GM23338 (cell line): ENCODE results near the gene FDX1. TPM values are rescaled to one million over a fixed set of nuclear protein-coding genes. Genes with fewer than 3 reads are reported as not detected.

Experiments used
- ATAC-seq: fragments of 200-7000 bp; cut with Tn5 transposase; 3 replicates; pipeline ENCODE4 v1.9.1; 2020
- DNase-seq: peaks from one replicate; pipeline ENCODE4 v3.0.0-alpha.2; 2015; ENCODE audit warnings: low spot score
- H2AFZ ChIP-seq: fragments of 200-600 bp; sonication (generic); 2 replicates; pipeline ENCODE4 v1.8.0; 2016; ENCODE audit warnings: antibody characterized with exemption, mild to moderate bottlenecking, moderate library complexity
- H3F3A ChIP-seq: fragments of 200-600 bp; sonication (generic); replicated peaks from 2 replicates; pipeline ENCODE4 v1.8.0; 2017; ENCODE audit warnings: antibody characterized with exemption, mixed run types, low read depth
- H3K27ac ChIP-seq: fragments of 200-600 bp; sonication (generic); 2 replicates; pipeline ENCODE4 v1.6.1; 2016; ENCODE audit warnings: low read depth
- H3K27me3 ChIP-seq: fragments of 200-600 bp; sonication (generic); 2 replicates; pipeline ENCODE4 v1.8.0; 2016; ENCODE audit warnings: mild to moderate bottlenecking, mixed run types, moderate library complexity; ENCODE audit not compliant: insufficient read depth
- H3K36me3 ChIP-seq: fragments of 200-600 bp; sonication (generic); 2 replicates; pipeline ENCODE4 v1.8.0; 2016; ENCODE audit warnings: mild to moderate bottlenecking; ENCODE audit not compliant: insufficient read depth
- H3K4me1 ChIP-seq: fragments of 200-600 bp; sonication (generic); 2 replicates; pipeline ENCODE4 v1.8.0; 2016; ENCODE audit warnings: mild to moderate bottlenecking, moderate library complexity; ENCODE audit not compliant: insufficient read depth
- H3K4me2 ChIP-seq: fragments of 200-600 bp; sonication (generic); 2 replicates; pipeline ENCODE4 v1.7.1; 2017; ENCODE audit warnings: mixed run types
- H3K4me3 ChIP-seq: fragments of 200-600 bp; sonication (generic); 2 replicates; pipeline ENCODE4 v1.6.1; 2016; ENCODE audit warnings: mixed run types
- H3K79me2 ChIP-seq: fragments of 200-600 bp; sonication (generic); replicated peaks from 2 replicates; pipeline ENCODE4 v1.8.0; 2017; ENCODE audit warnings: mild to moderate bottlenecking; ENCODE audit not compliant: insufficient read depth
- H3K9me2 ChIP-seq: fragments of 200-600 bp; sonication (generic); 2 replicates; pipeline ENCODE4 v1.8.0; 2017; ENCODE audit not compliant: insufficient read depth
- H4K20me1 ChIP-seq: fragments of 200-600 bp; sonication (generic); replicated peaks from 2 replicates; pipeline ENCODE4 v1.8.0; 2017; ENCODE audit warnings: mild to moderate bottlenecking; ENCODE audit not compliant: insufficient read depth
- H3K27ac Mint-ChIP-seq: 2 replicates; pipeline ENCODE4 v1.8.0; 2020; ENCODE audit warnings: inconsistent platforms, mild to moderate bottlenecking, moderate library complexity, mixed read lengths
- H3K27me3 Mint-ChIP-seq: 3 replicates; pipeline ENCODE4 v1.8.0; 2022; ENCODE audit warnings: low read depth, mild to moderate bottlenecking, moderate library complexity, mixed read lengths, inconsistent platforms; ENCODE audit not compliant: insufficient read depth, poor library complexity
- H3K36me3 Mint-ChIP-seq: 3 replicates; pipeline ENCODE4 v1.8.0; 2021; ENCODE audit warnings: low read depth, mild to moderate bottlenecking, inconsistent platforms, moderate library complexity, mixed read lengths
- H3K4me1 Mint-ChIP-seq: 3 replicates; pipeline ENCODE4 v1.8.0; 2020; ENCODE audit warnings: mild to moderate bottlenecking, inconsistent platforms, mixed read lengths
- H3K4me3 Mint-ChIP-seq: 3 replicates; pipeline ENCODE4 v1.8.0; 2021; ENCODE audit warnings: moderate library complexity, mild to moderate bottlenecking, inconsistent platforms, mixed read lengths
- H3K9me3 Mint-ChIP-seq: 3 replicates; pipeline ENCODE4 v1.8.0; 2020; ENCODE audit warnings: moderate library complexity, mild to moderate bottlenecking, inconsistent platforms, mixed read lengths
- CREB1 ChIP-seq: fragments of 250-450 bp; sonication (Bioruptor Pico); IDR thresholded peaks from 2 replicates; pipeline ENCODE4 v1.5.0; 2020; ENCODE audit warnings: low read depth, mild to moderate bottlenecking, moderate library complexity
- ETS1 ChIP-seq: IDR thresholded peaks from 2 replicates; pipeline ENCODE4 v1.6.1; 2016; ENCODE audit warnings: antibody characterized with exemption
- EZH2 ChIP-seq: fragments of 200-600 bp; sonication (generic); IDR thresholded peaks from one replicate; pipeline ENCODE4 v1.8.0; 2017; ENCODE audit warnings: antibody characterized with exemption, mild to moderate bottlenecking, low read depth; ENCODE audit not compliant: unreplicated experiment
- EZH2phosphoT487 ChIP-seq: fragments of 200-600 bp; sonication (generic); IDR thresholded peaks from one replicate; pipeline ENCODE4 v1.8.1; 2018; ENCODE audit warnings: antibody characterized with exemption; ENCODE audit not compliant: unreplicated experiment
- JUNB ChIP-seq: IDR thresholded peaks from one replicate; pipeline ENCODE4 v1.6.1; 2016; ENCODE audit warnings: antibody characterized with exemption; ENCODE audit not compliant: unreplicated experiment
- NANOG ChIP-seq: IDR thresholded peaks from 2 replicates; pipeline ENCODE4 v1.6.1; 2016; ENCODE audit warnings: antibody characterized with exemption, borderline replicate concordance
- POLR2AphosphoS5 ChIP-seq: IDR thresholded peaks from 2 replicates; pipeline ENCODE4 v1.6.1; 2016; ENCODE audit warnings: antibody characterized with exemption, low read depth
- STAT1 ChIP-seq: IDR thresholded peaks from one replicate; pipeline ENCODE4 v1.6.1; 2016; ENCODE audit warnings: antibody characterized with exemption; ENCODE audit not compliant: unreplicated experiment
- ZNF114 ChIP-seq: fragments of 250-450 bp; sonication (Bioruptor Pico); IDR thresholded peaks from 2 replicates; pipeline ENCODE4 v1.5.0; 2020; ENCODE audit warnings: mild to moderate bottlenecking, moderate library complexity
- ZNF331 ChIP-seq: fragments of 250-450 bp; sonication (Bioruptor Pico); IDR thresholded peaks from 2 replicates; pipeline ENCODE4 v1.5.0; 2020; ENCODE audit warnings: low read depth, mild to moderate bottlenecking, moderate library complexity
- ZNF462 ChIP-seq: fragments of 250-450 bp; sonication (Bioruptor Pico); IDR thresholded peaks from 2 replicates; pipeline ENCODE4 v1.5.0; 2020; ENCODE audit warnings: mild to moderate bottlenecking, moderate library complexity
- polyA plus RNA-seq: library from polyadenylated mRNA; unstranded; fragments of >200 nt; fragmentation: Nextera tagmentation; extraction: Ambion mirVana; gene quantifications from 2 replicates; pipeline ENCODE4 v1.2.1, GENCODE V29; 2016
- total RNA-seq: library from RNA; depleted of rRNA; stranded (reverse); fragments of >200 nt; shearing (Covaris generic); gene quantifications from 2 replicates; pipeline ENCODE4 v1.2.3, GENCODE V29; 2014
- TF ChIP-seq, protein P1 (sequence below): IDR thresholded peaks from one replicate; pipeline ENCODE4 v1.6.1; 2018; ENCODE audit warnings: antibody characterized with exemption; ENCODE audit not compliant: unreplicated experiment
- TF ChIP-seq, protein P2 (sequence below), 2 experiments: fragments of 200-600 bp in 1 of 2; sonication (generic) in 1 of 2; conservative IDR thresholded peaks; 2 replicates each; pipeline versions ENCODE4 v1.5.1 to v1.6.1; 2016 to 2017; ENCODE audit warnings: antibody characterized with exemption in 2 of 2, low read depth in 2 of 2, mild to moderate bottlenecking in 2 of 2, moderate library complexity in 1 of 2

Gene FDX1
- total and polyA plus RNA-seq, 2 experiments from 2014 or later: 11.1 to 15.9 TPM

DNA sequence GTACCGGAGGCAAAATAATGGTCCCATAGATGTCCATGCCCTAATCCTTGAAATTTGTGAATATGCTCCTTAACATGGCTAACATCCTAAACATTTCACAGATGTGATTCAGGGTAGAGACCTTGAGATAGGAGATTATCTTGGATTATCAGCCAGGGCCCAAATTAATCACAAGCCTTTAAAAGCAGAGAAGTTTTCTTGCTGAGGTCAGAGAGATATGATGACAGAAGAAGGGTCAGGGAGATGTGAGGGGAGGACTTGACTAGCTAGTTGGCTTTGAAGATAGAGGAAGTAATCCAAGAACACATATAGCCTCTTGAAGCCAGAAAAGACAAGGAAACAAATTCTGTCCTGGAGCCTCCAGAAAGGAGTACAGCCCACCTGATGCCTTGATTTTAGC is 19.1 kb upstream of the FDX1 start:
- Histone ChIP-seq H3K4me1 (no peaks in the 10 kb centered on the region), H2AFZ (no peak overlapping the region), H3F3A (no peaks in the 10 kb centered on the region), H3K4me3 (no peak overlapping the region), H4K20me1 (no peaks in the 10 kb centered on the region), H3K9me2 (no peaks in the 10 kb centered on the region), H3K27me3 (no peaks in the 10 kb centered on the region), H3K36me3 (no peaks in the 10 kb centered on the region), H3K79me2 (no peaks in the 10 kb centered on the region), H3K4me2 (no peak overlapping the region), H3K27ac (no peak overlapping the region)
- H3K27me3 Mint-ChIP-seq: no peaks in the 10 kb centered on the region
- H3K27ac Mint-ChIP-seq: no peak overlapping the region
- DNase-seq: no peak
- no peak for ATAC-seq
- no peaks in the 10 kb centered on the region for H3K4me1 Mint-ChIP-seq
- no peak for TF ChIP-seq CREB1
- no peak for TF ChIP-seq EZH2
- no peak for TF ChIP-seq POLR2AphosphoS5
- TF ChIP-seq ZNF462 (CRISPR knock-in tag): no peak
- no peak for TF ChIP-seq NANOG
- TF ChIP-seq ZNF331 (CRISPR knock-in tag): no peak
- TF ChIP-seq EZH2phosphoT487: no peak
- TF ChIP-seq ETS1: no peak
- TF ChIP-seq ZNF114 (CRISPR knock-in tag): no peak
- TF ChIP-seq, protein P1, sequence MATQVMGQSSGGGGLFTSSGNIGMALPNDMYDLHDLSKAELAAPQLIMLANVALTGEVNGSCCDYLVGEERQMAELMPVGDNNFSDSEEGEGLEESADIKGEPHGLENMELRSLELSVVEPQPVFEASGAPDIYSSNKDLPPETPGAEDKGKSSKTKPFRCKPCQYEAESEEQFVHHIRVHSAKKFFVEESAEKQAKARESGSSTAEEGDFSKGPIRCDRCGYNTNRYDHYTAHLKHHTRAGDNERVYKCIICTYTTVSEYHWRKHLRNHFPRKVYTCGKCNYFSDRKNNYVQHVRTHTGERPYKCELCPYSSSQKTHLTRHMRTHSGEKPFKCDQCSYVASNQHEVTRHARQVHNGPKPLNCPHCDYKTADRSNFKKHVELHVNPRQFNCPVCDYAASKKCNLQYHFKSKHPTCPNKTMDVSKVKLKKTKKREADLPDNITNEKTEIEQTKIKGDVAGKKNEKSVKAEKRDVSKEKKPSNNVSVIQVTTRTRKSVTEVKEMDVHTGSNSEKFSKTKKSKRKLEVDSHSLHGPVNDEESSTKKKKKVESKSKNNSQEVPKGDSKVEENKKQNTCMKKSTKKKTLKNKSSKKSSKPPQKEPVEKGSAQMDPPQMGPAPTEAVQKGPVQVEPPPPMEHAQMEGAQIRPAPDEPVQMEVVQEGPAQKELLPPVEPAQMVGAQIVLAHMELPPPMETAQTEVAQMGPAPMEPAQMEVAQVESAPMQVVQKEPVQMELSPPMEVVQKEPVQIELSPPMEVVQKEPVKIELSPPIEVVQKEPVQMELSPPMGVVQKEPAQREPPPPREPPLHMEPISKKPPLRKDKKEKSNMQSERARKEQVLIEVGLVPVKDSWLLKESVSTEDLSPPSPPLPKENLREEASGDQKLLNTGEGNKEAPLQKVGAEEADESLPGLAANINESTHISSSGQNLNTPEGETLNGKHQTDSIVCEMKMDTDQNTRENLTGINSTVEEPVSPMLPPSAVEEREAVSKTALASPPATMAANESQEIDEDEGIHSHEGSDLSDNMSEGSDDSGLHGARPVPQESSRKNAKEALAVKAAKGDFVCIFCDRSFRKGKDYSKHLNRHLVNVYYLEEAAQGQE: no peak
- TF ChIP-seq JUNB: no peak
- no peak for TF ChIP-seq STAT1
- TF ChIP-seq, protein P2, sequence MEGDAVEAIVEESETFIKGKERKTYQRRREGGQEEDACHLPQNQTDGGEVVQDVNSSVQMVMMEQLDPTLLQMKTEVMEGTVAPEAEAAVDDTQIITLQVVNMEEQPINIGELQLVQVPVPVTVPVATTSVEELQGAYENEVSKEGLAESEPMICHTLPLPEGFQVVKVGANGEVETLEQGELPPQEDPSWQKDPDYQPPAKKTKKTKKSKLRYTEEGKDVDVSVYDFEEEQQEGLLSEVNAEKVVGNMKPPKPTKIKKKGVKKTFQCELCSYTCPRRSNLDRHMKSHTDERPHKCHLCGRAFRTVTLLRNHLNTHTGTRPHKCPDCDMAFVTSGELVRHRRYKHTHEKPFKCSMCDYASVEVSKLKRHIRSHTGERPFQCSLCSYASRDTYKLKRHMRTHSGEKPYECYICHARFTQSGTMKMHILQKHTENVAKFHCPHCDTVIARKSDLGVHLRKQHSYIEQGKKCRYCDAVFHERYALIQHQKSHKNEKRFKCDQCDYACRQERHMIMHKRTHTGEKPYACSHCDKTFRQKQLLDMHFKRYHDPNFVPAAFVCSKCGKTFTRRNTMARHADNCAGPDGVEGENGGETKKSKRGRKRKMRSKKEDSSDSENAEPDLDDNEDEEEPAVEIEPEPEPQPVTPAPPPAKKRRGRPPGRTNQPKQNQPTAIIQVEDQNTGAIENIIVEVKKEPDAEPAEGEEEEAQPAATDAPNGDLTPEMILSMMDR (conservative IDR thresholded peaks at IDR 0.05; ENCODE audit: low read depth in 2 of 2): no peak
- H3K36me3 Mint-ChIP-seq: peaks cover 9% of the 10 kb centered on the region
- peaks cover 16% of the 10 kb centered on the region for H3K9me3 Mint-ChIP-seq
- H3K4me3 Mint-ChIP-seq: no peak overlapping the region
